HG03097 (cell line): ENCODE data around the gene NRG4.
A peak's percentile ranks its signal among the peaks of the same experiment; 100 is the strongest.
"Not testable (repeated sequence)": the region's sequence is repeated elsewhere in the genome, so short reads cannot be mapped to it uniquely, and the experiment has no call there.

Source experiments
- ATAC-seq: cut with Tn5 transposase; IDR thresholded peaks from one replicate; pipeline ENCODE4 v1.9.1; 2021; ENCODE audit not compliant: unreplicated experiment, low FRiP score

Gene NRG4, protein sequence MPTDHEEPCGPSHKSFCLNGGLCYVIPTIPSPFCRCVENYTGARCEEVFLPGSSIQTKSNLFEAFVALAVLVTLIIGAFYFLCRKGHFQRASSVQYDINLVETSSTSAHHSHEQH

DNA sequence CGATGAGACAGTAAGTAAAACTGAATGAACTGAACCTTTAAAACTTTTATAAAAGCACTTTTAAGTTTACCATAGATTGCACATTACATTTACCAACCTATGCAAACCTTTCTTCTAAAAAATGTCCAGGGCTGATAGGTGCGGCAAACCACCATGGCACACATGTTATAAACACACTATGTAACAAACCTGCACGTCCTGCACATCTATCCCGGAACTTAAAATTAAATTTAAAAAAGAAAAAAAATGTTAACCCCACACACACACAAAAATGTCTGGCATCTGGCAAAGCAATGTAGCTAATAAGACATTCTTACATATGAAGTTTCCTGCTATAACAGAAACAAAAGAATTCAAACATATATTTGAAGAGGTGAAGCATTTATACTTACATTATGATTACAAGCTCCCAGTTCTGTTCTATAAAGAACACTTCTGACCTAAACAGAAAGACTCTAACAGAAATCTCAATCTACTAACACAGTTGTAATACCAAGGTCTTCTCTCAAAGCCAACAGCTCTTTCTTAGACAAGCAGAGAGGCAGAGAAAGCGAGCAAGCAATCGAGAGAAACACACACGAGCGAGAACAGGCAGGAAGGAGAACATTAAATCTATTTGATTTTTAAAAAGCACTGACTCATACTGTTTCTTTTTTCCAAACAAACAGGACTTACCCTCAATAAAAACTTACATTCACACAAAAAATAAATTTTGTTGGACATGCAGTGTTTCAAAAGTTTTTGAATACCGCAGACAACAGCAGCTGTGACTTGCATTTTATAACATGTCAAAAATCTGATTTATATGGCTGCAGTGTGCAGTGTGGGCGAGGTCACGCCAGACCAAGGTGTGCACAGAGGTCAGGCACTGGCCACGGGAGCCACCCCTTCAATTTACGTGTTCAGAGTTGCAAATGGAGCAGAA lies at the start of gene NRG4:
TSS of gene NRG4 (minus strand) at position 798 of the 925 bp plus-strand sequence. CDS start 1,194 bp downstream, outside the sequence.
- ATAC-seq, result no peak

DNA sequence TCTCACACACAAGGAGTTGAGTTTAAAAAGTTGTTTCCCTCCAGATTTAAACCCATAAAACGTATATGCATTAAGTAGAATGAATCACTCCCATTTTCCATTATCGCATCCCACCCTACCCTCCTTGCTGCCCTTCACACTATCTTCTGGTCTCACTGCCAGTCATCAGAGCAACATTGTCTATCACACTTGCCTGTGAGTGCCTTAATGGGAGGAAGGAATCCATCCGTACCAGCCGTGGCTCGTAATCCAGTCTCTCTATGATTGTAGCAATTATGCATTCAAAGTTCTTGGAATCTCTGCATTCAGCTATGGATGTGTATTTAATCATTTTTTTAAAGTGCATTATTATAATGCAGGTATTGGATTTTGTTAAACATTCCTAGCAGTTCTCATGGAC lies 49.5 kb upstream of the NRG4 start:
- no peak for ATAC-seq

DNA sequence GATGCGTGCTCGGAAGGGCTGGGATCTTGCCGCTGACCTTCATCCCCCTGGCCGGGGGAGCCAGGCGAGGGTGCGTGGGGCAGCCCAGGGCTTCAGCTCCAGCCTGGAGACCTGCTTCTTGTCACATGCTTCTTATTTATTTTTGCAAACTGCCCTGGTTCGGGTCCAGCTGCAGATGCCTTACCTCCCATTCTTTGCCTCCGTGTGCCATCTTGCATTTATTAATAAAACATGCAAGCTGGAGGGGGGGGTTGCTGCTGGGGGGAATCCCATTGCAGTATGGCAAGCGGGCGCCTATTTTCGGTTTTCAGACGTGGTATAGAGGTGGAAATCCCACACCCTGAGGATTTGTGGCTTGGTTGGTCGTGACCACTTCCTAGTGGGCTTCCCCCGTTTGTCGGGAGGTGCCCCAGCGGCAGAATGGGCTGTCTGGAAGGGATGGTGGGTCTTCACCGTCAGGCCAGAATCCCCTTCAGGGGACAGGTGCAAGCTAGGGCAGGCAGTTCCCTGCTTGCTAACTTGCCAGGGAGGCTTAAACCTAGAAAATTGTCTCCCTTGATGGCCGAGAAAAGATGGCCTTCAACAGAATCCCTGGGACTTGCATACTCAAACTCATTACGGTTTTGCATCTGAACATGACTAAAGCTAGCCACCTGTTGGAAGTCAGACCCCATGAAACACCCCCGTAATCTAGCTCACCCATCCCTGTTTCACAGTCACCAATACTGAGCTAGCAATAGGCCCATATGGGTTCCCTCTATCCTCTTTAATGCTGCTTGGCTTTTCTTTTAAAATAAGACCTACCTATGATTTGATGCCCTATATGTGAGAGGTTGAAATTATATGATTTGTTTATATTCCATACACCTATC lies 48.1 kb upstream of the NRG4 start:
- no peak for ATAC-seq

DNA sequence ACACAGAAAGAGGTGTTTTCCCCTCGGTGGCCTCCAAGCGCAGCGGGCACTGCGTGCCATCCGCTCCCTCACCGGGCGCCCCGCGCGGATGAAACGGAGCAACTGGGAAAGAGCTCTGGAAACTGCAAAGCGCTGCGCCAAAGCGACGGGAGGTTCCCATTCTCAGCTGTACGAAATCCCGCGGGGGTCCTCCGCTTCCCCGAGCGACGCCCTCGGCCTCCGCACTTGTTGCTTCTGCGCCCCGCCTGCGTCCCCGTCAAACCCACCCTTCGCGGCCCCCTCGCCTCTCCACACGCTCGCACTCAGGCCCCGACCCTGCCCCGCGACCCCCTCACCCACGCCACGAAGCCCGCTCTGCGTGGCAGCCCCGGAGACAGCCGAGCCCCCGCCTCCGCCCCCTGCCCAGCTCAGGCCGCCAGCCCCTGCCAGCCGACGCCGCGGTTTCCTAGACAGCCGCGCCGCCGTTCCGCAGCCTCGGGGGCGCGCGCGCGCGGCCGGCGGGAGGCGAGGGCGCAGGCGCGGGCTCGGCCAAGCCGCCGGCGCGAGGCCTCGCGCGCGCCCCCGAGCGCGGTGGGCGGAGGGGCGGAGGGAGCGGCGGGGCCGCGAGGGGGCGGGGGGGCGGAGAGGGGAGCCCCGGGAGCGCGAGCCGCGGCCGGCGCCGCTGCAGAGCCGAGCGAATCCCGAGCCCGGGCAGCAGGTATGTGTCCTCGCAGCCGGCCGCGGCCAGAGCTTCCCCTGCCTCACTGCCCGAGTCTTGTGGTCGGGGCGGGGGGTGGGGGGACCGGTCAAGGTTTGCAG lies 47.3 kb upstream of the NRG4 start, which contains the start of gene TMEM266:
TSS of gene TMEM266 (plus strand) at position 666 of the 798 bp plus-strand sequence. CDS start 74,279 bp downstream, outside the sequence.
- ATAC-seq, result no peak

DNA sequence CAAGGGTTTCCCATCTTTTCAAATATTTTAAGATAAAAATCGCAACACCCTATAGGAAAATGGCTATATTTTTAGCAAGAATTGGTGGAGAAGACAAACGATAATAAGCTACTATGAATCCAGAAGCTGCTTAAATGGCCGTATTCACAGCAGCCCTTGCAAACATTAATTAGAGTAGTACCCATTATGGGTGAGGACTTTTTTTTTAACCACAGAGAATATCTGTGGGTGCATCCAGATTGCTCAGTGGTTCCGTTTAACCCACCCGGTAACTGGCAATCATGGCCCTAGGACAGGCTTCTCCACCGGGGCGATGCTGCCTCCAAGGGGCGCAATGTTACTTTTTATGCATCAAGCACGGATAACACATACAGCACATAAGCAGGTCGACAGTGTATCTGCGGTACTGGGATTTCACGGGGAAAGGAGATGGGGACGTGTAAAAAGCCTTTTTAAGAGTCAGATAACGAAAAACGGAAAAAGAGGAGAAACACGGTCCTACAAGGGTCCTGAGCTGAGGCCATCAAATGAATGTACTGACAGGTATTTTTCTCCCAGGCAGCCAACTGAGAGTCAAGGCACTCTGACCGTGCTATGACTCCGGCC lies 46.6 kb upstream of the NRG4 start:
- no peak for ATAC-seq

DNA sequence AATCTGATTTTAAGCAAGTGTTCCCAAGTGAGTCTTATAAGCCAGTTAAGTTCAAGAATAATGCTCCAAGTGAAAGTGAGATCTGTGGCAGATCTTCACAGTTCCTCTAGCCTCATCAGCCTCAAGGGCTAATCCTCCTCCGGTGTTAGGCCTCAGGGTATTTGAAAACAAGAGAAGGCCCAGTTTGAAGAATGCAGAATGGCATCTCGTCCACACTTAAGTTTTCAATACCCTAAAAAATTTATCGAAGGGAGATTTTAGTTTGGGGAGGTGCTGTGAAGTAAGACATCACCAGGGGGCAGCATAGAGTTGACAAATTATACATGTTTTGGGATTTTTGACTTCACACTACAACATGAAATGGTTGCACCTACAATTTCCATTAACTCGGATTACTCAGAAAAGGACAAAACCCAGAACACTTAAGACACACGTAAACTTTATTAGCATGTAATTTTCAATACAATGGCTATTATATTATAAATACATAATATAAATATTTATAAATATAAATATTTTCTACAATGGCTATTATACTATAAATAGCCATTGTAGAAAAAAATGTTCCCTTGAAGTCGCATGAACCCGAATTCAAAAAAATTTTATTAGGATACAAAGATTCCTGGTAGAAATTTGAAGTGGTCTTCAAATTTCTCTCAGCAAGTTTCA lies 45.2 kb upstream of the NRG4 start:
- peak; percentile 9 for ATAC-seq

DNA sequence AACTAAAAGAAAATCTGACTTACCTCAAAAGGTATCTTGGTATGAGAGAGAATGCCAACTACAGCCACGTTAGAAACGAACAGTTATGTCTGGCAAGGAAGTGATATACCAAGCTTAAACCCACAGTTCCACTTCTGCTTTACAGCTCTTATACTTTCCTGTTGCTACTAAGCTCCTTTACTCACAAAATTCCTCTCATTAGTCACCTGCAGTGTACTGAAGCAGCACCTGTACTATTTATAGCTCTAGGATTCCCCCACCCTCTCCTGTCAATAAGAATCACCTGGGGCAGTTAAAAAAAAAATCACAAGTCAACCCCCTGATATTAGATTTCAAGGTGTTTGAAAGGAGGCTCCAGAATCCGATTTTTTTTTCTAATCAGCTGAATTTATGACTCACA lies 44.7 kb upstream of the NRG4 start:
- ATAC-seq, result peak; percentile 55

DNA sequence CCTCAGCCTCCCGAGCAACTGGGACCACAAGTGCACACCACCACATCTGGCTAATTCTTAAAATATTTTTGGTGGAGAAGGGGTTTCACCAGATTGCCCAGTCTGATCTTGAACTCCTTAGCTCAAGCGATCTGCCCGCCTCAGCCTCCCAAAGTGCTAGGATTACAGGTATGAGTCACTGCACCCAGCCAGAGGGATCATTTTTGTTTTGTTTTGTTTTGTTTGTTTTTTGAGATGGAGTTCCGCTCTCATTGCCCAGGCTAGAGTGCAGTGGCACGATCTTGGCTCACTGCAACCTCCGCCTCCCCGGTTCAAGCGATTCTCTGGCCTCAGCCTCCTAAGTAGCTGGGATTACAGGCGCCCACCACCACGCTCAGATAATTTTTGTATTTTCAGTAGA lies 42.0 kb upstream of the NRG4 start:
- not testable (repeated sequence) for ATAC-seq

DNA sequence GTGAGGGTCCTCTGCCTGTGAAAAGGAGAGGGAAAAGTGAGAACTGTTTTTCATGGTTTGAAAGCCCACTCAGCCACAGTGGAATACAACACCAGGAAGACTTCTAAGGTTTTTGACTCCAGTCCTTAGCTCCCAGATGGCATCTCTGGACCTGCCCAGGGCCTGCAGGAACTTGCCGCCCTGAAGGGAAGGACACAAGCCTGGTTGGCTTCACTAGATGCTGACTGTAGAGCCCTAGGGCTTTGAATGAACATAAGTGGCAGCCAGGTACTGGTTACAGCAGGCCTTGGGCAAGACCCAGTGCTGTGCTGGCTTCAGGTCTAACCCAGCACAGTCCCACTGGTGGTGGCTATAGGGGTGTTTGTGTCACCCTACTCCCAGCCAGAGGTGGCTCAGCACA lies 26.3 kb upstream of the NRG4 start:
- ATAC-seq, result no peak

DNA sequence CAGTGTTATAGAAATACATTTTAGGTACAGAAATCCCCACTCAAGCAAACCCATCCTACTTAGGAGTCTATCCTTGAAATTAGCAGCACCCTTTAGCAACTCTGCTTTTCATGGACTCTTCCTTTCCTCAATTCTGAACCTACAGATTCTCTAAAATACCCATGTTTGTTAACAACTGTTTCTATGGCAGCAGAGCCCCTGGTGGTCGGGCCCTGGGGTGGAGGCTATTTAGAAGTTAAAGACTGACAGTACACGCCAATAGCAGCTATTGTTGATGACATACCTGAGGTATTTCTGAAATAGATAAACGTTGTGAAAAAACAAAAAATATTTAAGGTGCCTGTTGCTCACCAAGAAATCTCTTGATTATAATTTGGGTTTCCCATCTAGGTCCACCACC lies 23.4 kb upstream of the NRG4 start:
- no peak for ATAC-seq

DNA sequence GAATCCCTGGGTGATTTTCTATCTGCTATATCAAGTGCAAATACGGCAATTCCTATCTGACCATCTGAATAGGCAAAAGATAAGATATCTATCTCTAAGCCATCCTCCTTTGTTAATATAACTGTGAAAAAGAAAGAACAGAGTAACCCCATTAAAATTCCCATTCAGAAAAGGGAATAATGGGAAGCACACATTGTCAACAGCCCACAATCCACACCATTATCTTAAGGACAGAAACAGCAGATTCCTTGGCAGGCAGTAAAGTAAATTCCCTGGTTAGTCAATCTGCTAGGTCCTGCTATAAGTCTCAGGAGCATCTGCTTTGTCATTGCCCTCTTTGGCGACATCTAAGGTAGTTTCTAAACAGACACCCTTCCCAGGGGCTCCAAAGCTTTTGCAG lies 21.9 kb upstream of the NRG4 start:
- ATAC-seq, result no peak

DNA sequence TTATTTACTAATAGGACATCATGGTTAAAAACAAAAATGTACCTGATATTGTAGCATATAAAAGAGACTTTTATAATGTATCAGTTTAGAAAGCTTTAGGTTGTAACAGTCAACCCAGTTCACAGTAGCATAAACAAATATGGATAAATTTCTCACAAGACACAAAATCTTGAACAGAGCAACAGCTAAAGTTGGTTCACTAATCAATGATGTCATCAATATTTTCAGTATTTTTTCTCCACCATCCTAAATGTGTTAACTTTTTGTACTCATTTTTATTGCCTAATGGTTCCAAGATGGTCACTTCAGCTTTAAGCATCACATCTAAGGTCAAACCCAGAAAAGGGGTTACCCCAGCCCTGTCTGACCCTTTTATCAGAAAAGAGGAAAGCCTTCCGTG lies 21.2 kb upstream of the NRG4 start:
- ATAC-seq, result no peak

DNA sequence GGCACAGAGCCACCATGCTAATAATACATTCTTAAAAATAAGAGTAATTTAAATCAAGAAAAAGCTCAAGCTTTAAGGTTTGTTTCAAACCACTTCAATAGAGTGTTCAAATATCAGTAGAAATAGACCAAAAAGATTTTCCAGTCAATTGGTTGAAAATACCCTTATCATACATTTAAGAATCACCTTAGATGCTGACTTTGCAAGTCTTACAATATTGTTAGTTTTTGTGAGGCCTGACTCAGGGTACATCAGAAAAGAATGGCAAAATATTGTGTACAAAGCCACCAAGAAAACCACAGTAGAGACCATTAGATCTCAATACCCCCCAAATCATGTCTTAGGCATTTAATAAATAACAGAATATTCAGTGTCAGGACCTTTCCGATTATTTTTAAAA lies 19.8 kb upstream of the NRG4 start:
- no peak for ATAC-seq

DNA sequence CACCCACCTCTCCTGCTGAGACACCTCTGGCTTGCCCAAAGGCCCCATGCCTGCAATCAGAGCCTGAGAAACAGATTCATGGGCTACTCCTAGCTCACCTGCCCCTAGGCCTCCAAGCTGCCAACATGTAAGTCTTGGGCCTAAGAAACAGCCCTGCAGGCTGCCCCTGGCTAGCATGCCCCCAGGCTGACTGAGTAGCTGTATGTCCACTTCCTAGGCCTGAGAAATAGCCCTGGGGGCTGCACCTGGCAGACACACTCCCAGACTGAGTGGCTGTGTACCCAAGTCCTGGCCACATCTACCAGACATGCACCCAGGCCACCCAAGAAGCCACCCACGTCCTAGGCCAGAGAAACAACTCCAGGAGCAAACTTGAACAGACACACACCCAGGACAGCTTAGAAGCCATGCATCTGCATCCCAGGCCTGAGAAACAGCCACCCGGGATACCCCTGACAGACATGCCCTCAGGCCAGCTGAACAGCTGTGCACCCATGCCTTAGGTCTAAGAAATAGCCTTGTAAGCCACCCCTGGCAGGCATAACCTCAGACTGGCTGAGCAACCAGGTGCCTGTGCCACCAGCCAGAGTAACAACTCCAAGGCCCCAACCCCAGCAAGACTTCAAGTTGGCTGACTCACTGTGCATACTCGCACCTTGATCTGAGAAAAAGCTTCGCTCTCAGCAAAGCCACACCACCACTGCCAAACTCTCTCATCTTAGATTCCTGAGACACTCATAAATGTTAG lies 12.0 kb upstream of the NRG4 start:
- ATAC-seq, result no peak

DNA sequence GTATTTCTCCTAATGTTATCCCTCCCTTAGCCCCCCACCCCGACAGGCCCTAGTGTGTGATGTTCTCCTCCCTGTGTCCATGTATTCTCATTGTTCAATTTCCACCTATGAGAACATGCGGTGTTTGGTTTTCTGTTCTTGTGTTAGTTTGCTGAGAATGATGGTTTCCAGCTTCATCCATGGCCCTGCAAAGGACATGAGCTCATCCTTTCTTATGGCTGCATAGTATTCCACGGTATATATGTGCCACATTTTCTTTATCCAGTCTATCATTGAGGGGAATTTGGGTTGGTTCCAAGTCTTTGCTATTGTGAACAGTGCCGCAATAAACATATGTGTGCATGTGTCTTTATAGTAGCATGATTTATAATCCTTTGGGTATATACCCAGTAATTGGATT lies 1.2 kb upstream of the NRG4 start:
- not testable (repeated sequence) for ATAC-seq

DNA sequence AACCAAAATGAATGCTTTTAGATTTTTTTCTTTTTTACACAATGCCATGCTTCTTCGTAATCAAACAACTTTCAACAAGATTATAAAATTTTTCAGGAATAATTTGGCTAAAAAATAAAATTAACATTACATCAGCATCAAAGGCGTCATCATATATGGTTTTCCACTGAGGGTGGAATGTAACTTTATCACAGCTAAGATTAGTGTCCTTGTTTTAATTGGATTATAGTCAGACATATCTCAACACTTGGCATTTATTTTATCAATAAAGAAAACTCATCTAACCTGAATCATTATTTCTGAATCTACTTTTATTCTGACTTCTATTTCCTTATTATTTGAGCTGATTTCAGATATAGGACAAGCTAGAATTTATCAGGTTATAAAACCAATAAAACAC lies 1.6 kb downstream of the NRG4 start:
- ATAC-seq, result no peak

DNA sequence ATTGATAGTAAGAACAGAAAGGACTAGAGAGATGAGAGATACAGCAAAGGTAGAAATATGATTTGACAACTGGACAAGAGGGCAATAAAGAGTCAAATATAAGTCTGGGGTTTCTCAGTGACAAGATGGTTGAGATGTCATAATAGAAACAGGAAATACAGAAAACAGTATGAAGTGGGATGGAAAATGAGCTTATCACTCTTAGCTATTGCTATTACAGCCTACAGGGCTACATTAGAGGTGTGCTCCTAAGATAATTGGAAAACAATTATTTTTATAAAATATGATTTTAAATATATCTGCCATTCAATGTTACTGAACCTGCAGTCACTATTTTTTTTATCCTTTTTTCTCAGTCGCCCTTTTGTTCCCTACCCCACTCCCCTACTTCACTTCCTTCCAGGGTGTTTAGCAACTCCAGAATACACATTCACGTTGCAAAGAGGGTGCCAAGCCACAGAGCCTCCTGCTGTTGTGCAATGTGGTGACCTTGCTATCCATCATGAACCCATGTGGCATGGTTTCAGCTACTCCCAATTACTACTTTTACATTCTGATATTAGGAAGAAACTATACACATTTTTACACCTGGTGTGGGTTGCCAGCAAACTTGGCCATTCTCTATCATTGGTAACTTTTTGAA lies 6.0 kb downstream of the NRG4 start:
- ATAC-seq, result no peak

DNA sequence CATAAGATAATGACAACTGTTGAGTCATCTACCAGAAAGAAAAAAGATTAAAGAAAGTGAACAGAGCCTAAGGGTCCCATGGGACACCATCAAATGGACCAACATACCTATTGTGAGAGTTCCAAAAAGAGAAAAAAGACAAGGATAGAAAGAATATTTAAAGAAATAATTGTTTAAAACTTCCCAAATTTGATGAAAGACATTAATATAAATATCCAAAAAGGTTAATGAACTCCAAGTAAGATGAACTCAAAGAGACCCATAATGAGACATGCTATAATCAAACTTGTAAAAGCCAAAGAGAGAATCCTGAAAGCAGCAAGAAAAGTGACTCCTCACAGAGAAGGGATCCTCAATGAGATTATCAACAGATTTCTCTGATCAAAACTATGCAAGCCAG lies 8.9 kb downstream of the NRG4 start:
- ATAC-seq, result no peak
